HepG2 (cell line): ENCODE data around the gene LGR6. TPM values are rescaled to one million over a fixed set of nuclear protein-coding genes. Genes with fewer than 3 reads are reported as not detected.

ENCODE experiments used
- BCL6 ChIP-seq: IDR thresholded peaks from 2 replicates; pipeline ENCODE4 v1.6.1; 2016; ENCODE audit warnings: missing genetic modification reagents, missing compliant biosample characterization
- CHD2 ChIP-seq: IDR thresholded peaks from 2 replicates; pipeline ENCODE4 v1.6.1; 2011; ENCODE audit warnings: low read depth, low read length, improper control_type of control experiment
- CSRNP1 ChIP-seq: sonication (generic); formaldehyde crosslinking; IDR thresholded peaks from 2 replicates; pipeline ENCODE4 v1.8.1; 2023; ENCODE audit warnings: mild to moderate bottlenecking, missing genetic modification reagents
- ELF3 ChIP-seq: IDR thresholded peaks from 2 replicates; pipeline ENCODE4 v1.6.1; 2016; ENCODE audit warnings: missing genetic modification reagents, missing compliant biosample characterization
- FOXJ3 ChIP-seq: sonication (generic); formaldehyde crosslinking; IDR thresholded peaks from 2 replicates; pipeline ENCODE4 v1.4.0; 2020; ENCODE audit warnings: missing genetic modification reagents, mild to moderate bottlenecking, borderline replicate concordance
- GTF3A ChIP-seq: sonication (generic); formaldehyde crosslinking; conservative IDR thresholded peaks from 2 replicates; pipeline ENCODE4 v1.4.0; 2020; ENCODE audit warnings: mild to moderate bottlenecking, missing genetic modification reagents
- HMG20B ChIP-seq: conservative IDR thresholded peaks from 2 replicates; pipeline ENCODE4 v1.6.1; 2016; ENCODE audit warnings: missing genetic modification reagents, missing compliant biosample characterization
- IRX3 ChIP-seq: sonication (generic); formaldehyde crosslinking; IDR thresholded peaks from 2 replicates; pipeline ENCODE4 v1.8.1; 2023; ENCODE audit warnings: mild to moderate bottlenecking, low read depth, missing genetic modification reagents, borderline replicate concordance
- KDM2A ChIP-seq: sonication (generic); formaldehyde crosslinking; IDR thresholded peaks from 2 replicates; pipeline ENCODE4 v1.4.0; 2020; ENCODE audit warnings: low read depth, missing genetic modification reagents, borderline replicate concordance
- NFE2L2 ChIP-seq: fragments of 150-350 bp; IDR thresholded peaks from 2 replicates; pipeline ENCODE4 v1.6.1; 2014; ENCODE audit warnings: low read length
- NFIB ChIP-seq: sonication (generic); formaldehyde crosslinking; IDR thresholded peaks from 2 replicates; pipeline ENCODE4 v1.9.0; 2021; ENCODE audit warnings: missing genetic modification reagents, mild to moderate bottlenecking, borderline replicate concordance
- RBM39 ChIP-seq: fragments of 200-400 bp; formaldehyde crosslinking; IDR thresholded peaks from one replicate; pipeline ENCODE4 v1.6.1; 2018; ENCODE audit warnings: antibody characterized with exemption, mild to moderate bottlenecking, low read depth, low read length; ENCODE audit not compliant: poor library complexity, severe bottlenecking
- TCF7L2 ChIP-seq: IDR thresholded peaks from 2 replicates; pipeline ENCODE4 v1.6.1; 2011; ENCODE audit warnings: mild to moderate bottlenecking, low read depth, low read length, moderate library complexity
- ZBTB38 ChIP-seq: sonication (generic); formaldehyde crosslinking; IDR thresholded peaks from 2 replicates; pipeline ENCODE4 v1.5.1; 2020; ENCODE audit warnings: mild to moderate bottlenecking, missing genetic modification reagents
- ZBTB42 ChIP-seq: sonication (generic); formaldehyde crosslinking; IDR thresholded peaks from 2 replicates; pipeline ENCODE4 v1.5.0; 2020; ENCODE audit warnings: mild to moderate bottlenecking, missing genetic modification reagents
- ZFP62 ChIP-seq: sonication (generic); formaldehyde crosslinking; IDR thresholded peaks from 2 replicates; pipeline ENCODE4 v1.4.0; 2020; ENCODE audit warnings: missing genetic modification reagents
- ZNF407 ChIP-seq: sonication (generic); formaldehyde crosslinking; IDR thresholded peaks from one replicate; pipeline ENCODE4 v1.5.1; 2020; ENCODE audit warnings: mild to moderate bottlenecking, missing genetic modification reagents; ENCODE audit errors: not compliant biosample characterization
- ZNF546 ChIP-seq: sonication (generic); formaldehyde crosslinking; conservative IDR thresholded peaks from 2 replicates; pipeline ENCODE4 v1.8.1; 2023; ENCODE audit warnings: mild to moderate bottlenecking, missing genetic modification reagents
- ZNF678 ChIP-seq: sonication (generic); formaldehyde crosslinking; IDR thresholded peaks from 2 replicates; pipeline ENCODE4 v1.4.0; 2020; ENCODE audit warnings: mild to moderate bottlenecking, missing genetic modification reagents
- ZNF75D ChIP-seq: sonication (generic); formaldehyde crosslinking; IDR thresholded peaks from 2 replicates; pipeline ENCODE4 v1.8.1; 2023; ENCODE audit warnings: missing genetic modification reagents, mild to moderate bottlenecking, borderline replicate concordance
- polyA plus RNA-seq, 8 experiments: library from polyadenylated mRNA; depleted of rRNA in 3 of 8; stranded (reverse) in 7 of 8; unstranded in 1 of 8; fragments of >200 nt; fragmentation: Illumina TruSeq in 4 of 8; extraction: Trizol in 4 of 8; gene quantifications; 2 replicates each; pipeline versions ENCODE4 v1.2.1 to v1.2.3, GENCODE V29; 2011 to 2016; ENCODE audit warnings: low read depth in 4 of 8, missing spikeins in 1 of 8, mixed read lengths in 1 of 8; ENCODE audit not compliant: insufficient read depth in 1 of 8
- total RNA-seq, 5 experiments: library from RNA; depleted of rRNA; stranded (reverse); fragments of >200 nt; fragmentation: Illumina TruSeq; extraction: Trizol; gene quantifications; 2 replicates each; pipeline ENCODE4 v1.2.3, GENCODE V29; 2016; ENCODE audit warnings: low read depth in 1 of 5
- TF ChIP-seq, protein P1 (sequence below): sonication (generic); formaldehyde crosslinking; IDR thresholded peaks from 2 replicates; pipeline ENCODE4 v1.4.0; 2020; ENCODE audit warnings: missing genetic modification reagents

LGR6 gene
- total and polyA plus RNA-seq, 2 of the 13 experiments (the other 11 are each of a cell fraction or from before 2014, with no cell fraction given): 0.07 TPM; not detected in 1

GRCh38 chr1:202348509-202349205 is 155.1 kb downstream of the LGR6 start, which contains the start of gene PPP1R12B (continued):
- TF ChIP-seq TCF7L2 (no peak), NFE2L2 (no peak), GTF3A (CRISPR knock-in tag) (no peak), ELF3 (CRISPR knock-in tag) (no peak), ZNF407 (CRISPR knock-in tag) (peak; percentile 73), CHD2 (no peak; the same call in 1 of the 2 replicates), ZNF75D (CRISPR knock-in tag) (no peak), NFIB (CRISPR knock-in tag) (no peak), FOXJ3 (CRISPR knock-in tag) (peak; percentile 75; the same call in 1 of the 2 replicates), HMG20B (CRISPR knock-in tag) (no peak), ZNF546 (CRISPR knock-in tag) (0 out of 2 replicates have a peak, but pooled peaks have one; percentile 43), CSRNP1 (CRISPR knock-in tag) (no peak), ZNF678 (CRISPR knock-in tag) (peak; percentile 73; the same call in 1 of the 2 replicates), RBM39 (peak; percentile 83), KDM2A (CRISPR knock-in tag) (peak; percentile 85), ZBTB38 (CRISPR knock-in tag) (peak; percentile 75), IRX3 (CRISPR knock-in tag) (no peak), ZBTB42 (CRISPR knock-in tag) (no peak), ZFP62 (CRISPR knock-in tag) (no peak), BCL6 (no peak)
- TF ChIP-seq, protein P1, sequence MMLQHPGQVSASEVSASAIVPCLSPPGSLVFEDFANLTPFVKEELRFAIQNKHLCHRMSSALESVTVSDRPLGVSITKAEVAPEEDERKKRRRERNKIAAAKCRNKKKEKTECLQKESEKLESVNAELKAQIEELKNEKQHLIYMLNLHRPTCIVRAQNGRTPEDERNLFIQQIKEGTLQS (CRISPR knock-in tag): no peak; the same call in 1 of the 2 replicates
